ENCODE data around the gene RAP1GAP. TPM values are rescaled to one million over a fixed set of nuclear protein-coding genes. Genes with fewer than 3 reads are reported as not detected.

Gene RAP1GAP
- total RNA-seq, 2 experiments from 2014 or later: not detected

GRCh38 chr1:21643624-21644023 is 25.5 kb downstream of the RAP1GAP start:
- Histone ChIP-seq H3K27ac (ENCODE audit: low read depth, low read length, poor library complexity, severe bottlenecking) (no peak overlapping the region), H3K79me2 (ENCODE audit: insufficient read depth, low read depth, low read length) (no peaks in the 10 kb centered on the region), H2AFZ (ENCODE audit: low read length) (no peak overlapping the region), H3K36me3 (ENCODE audit: insufficient read depth, low read length) (no peaks in the 10 kb centered on the region), H3K4me3 (ENCODE audit: low read depth, low read length, poor library complexity, severe bottlenecking) (no peak overlapping the region), H4K20me1 (ENCODE audit: insufficient read depth, low read length) (no peaks in the 10 kb centered on the region), H3K9me3 (ENCODE audit: low read length) (no peaks in the 10 kb centered on the region), H3K4me1 (ENCODE audit: insufficient read depth, low read length, poor library complexity, severe bottlenecking) (no peaks in the 10 kb centered on the region), H3K9me2 (ENCODE audit: insufficient read depth, low read length) (no peaks in the 10 kb centered on the region), H3K4me2 (ENCODE audit: low read length) (no peak overlapping the region)
- POLR2A ChIA-PET: interaction anchor here (0.6 kb wide), 1 partner anchor 34 kb away, joined by 4 read pairs; no protein-coding TSS in a partner anchor
- DNase-seq (ENCODE audit: low spot score): no peak
- intact Hi-C loops (cut with micrococcal nuclease; ENCODE audit: unreplicated experiment): no loop called here
- BruUV-seq (replicated peaks): no TSS peak
- CTCF ChIA-PET (ENCODE audit: unreplicated experiment): no interaction called here
- TF ChIP-seq CTCF (conservative IDR thresholded peaks at IDR 0.05; ENCODE audit: low read length) (no peak), EZH2phosphoT487 (IDR thresholded peaks at IDR 0.05; ENCODE audit: borderline replicate concordance, low read depth, low read length) (no peak)

GRCh38 chr1:21641967-21642739 is 27.0 kb downstream of the RAP1GAP start:
- Histone ChIP-seq H3K9me2 (ENCODE audit: insufficient read depth, low read length) (no peaks in the 10 kb centered on the region), H3K36me3 (ENCODE audit: insufficient read depth, low read length) (no peaks in the 10 kb centered on the region), H2AFZ (ENCODE audit: low read length) (no peak overlapping the region), H3K4me1 (ENCODE audit: insufficient read depth, low read length, poor library complexity, severe bottlenecking) (no peaks in the 10 kb centered on the region), H3K9me3 (ENCODE audit: low read length) (no peaks in the 10 kb centered on the region), H4K20me1 (ENCODE audit: insufficient read depth, low read length) (no peaks in the 10 kb centered on the region), H3K79me2 (ENCODE audit: insufficient read depth, low read depth, low read length) (no peaks in the 10 kb centered on the region), H3K27ac (ENCODE audit: low read depth, low read length, poor library complexity, severe bottlenecking) (no peak overlapping the region), H3K4me3 (ENCODE audit: low read depth, low read length, poor library complexity, severe bottlenecking) (no peak overlapping the region), H3K4me2 (ENCODE audit: low read length) (no peak overlapping the region)
- ChIA-PET POLR2A (no interaction called here), CTCF (ENCODE audit: unreplicated experiment) (no interaction called here)
- intact Hi-C loops (cut with micrococcal nuclease; ENCODE audit: unreplicated experiment): no loop called here
- no peak for DNase-seq (ENCODE audit: low spot score)
- TF ChIP-seq EZH2phosphoT487 (IDR thresholded peaks at IDR 0.05; ENCODE audit: borderline replicate concordance, low read depth, low read length): no peak
- no peak for TF ChIP-seq CTCF (conservative IDR thresholded peaks at IDR 0.05; ENCODE audit: low read length)
- BruUV-seq (replicated peaks): no TSS peak

- Histone ChIP-seq H4K20me1 (ENCODE audit: insufficient read depth, low read length) (no peaks in the 10 kb centered on the region), H3K36me3 (ENCODE audit: insufficient read depth, low read length) (no peaks in the 10 kb centered on the region), H3K4me2 (ENCODE audit: low read length) (no peak overlapping the region), H3K4me3 (ENCODE audit: low read depth, low read length, poor library complexity, severe bottlenecking) (no peak overlapping the region), H3K9me2 (ENCODE audit: insufficient read depth, low read length) (no peaks in the 10 kb centered on the region), H3K9me3 (ENCODE audit: low read length) (no peaks in the 10 kb centered on the region), H3K27ac (ENCODE audit: low read depth, low read length, poor library complexity, severe bottlenecking) (no peak overlapping the region), H3K79me2 (ENCODE audit: insufficient read depth, low read depth, low read length) (no peaks in the 10 kb centered on the region), H2AFZ (ENCODE audit: low read length) (no peak overlapping the region), H3K4me1 (ENCODE audit: insufficient read depth, low read length, poor library complexity, severe bottlenecking) (no peaks in the 10 kb centered on the region)
- intact Hi-C loops (cut with micrococcal nuclease; ENCODE audit: unreplicated experiment): no loop called here
- BruUV-seq (replicated peaks): no TSS peak
- no peak for TF ChIP-seq EZH2phosphoT487 (IDR thresholded peaks at IDR 0.05; ENCODE audit: borderline replicate concordance, low read depth, low read length)
- no peak for TF ChIP-seq CTCF (conservative IDR thresholded peaks at IDR 0.05; ENCODE audit: low read length)
- POLR2A ChIA-PET: no interaction called here
- CTCF ChIA-PET (ENCODE audit: unreplicated experiment): no interaction called here
- DNase-seq (ENCODE audit: low spot score): no peak
These were observed 27.6 kb downstream of the RAP1GAP start for GRCh38 chr1:21641537-21641936.
